ENCODE data around the gene TRIM33.

GRCh38 chr1:114455102-114455785, 55.8 kb downstream of the TRIM33 start:
- TF ChIP-seq EZH2phosphoT487 (IDR thresholded peaks at IDR 0.05; ENCODE audit: borderline replicate concordance) = no peak
- no peak for TF ChIP-seq SIN3A (IDR thresholded peaks at IDR 0.05; ENCODE audit: low read depth)
- TF ChIP-seq RAD21 (IDR thresholded peaks at IDR 0.05; ENCODE audit: low read depth) = no peak
- TF ChIP-seq EZH2 (IDR thresholded peaks at IDR 0.05) = no peak
- no peak for TF ChIP-seq CTCF (IDR thresholded peaks at IDR 0.05 in 2 of 3, conservative IDR thresholded peaks at IDR 0.05 in 1 of 3; ENCODE audit: borderline replicate concordance in 1 of 3, insufficient read depth in 1 of 3, low read depth in 2 of 3, low read length in 2 of 3)
